ENCODE measurements around the gene C1orf35. TPM values are rescaled to one million over a fixed set of nuclear protein-coding genes. Genes with fewer than 3 reads are reported as not detected.

Gene C1orf35
- total RNA-seq, 1 donor from 2014 or later: 11.8 TPM

GRCh38 chr1:228077565-228078330 lies 25.4 kb downstream of the C1orf35 start:
- peaks cover 39% of the 10 kb centered on the region for H3K27me3 ChIP-seq
- TF ChIP-seq CTCF (IDR thresholded peaks at IDR 0.05) (no peak), EZH2phosphoT487 (IDR thresholded peaks at IDR 0.05) (no peak), EZH2 (IDR thresholded peaks at IDR 0.05) (no peak)
- H3K4me3 ChIP-seq: no peak overlapping the region
- H4K20me1 ChIP-seq (ENCODE audit: low read depth): peaks cover 13% of the 10 kb centered on the region
- no peak overlapping the region for H3K9ac ChIP-seq
- Mint-ChIP-seq H3K4me1 (peaks cover 35% of the 10 kb centered on the region), H3K9me3 (no peaks in the 10 kb centered on the region), H3K36me3 (no peaks in the 10 kb centered on the region), H3K4me3 (no peak overlapping the region), H3K27me3 (ENCODE audit: insufficient read depth, low read depth) (peaks cover 9% of the 10 kb centered on the region), H3K27ac (peak overlapping the region; percentile 89)
- H3F3A ChIP-seq (ENCODE audit: low read depth): peaks cover 6% of the 10 kb centered on the region
- no peaks in the 10 kb centered on the region for H3K36me3 ChIP-seq
- H3K4me2 ChIP-seq: no peak overlapping the region
- peaks cover 23% of the 10 kb centered on the region for H3K4me1 ChIP-seq
- peaks cover 2% of the 10 kb centered on the region for H3K79me2 ChIP-seq (ENCODE audit: low read depth)
- no peak for DNase-seq (ENCODE audit: low spot score)
- H3K27ac ChIP-seq: no peak overlapping the region
- no peaks in the 10 kb centered on the region for H3K9me3 ChIP-seq (ENCODE audit: low read depth)
- no peak overlapping the region for H2AFZ ChIP-seq (replicated peaks)

GRCh38 chr1:228076796-228077430 lies 26.2 kb downstream of the C1orf35 start:
- Mint-ChIP-seq H3K4me3 (no peak overlapping the region), H3K27me3 (ENCODE audit: insufficient read depth, low read depth) (peaks cover 9% of the 10 kb centered on the region), H3K27ac (peak overlapping the region; percentile 89), H3K4me1 (peaks cover 35% of the 10 kb centered on the region), H3K36me3 (no peaks in the 10 kb centered on the region), H3K9me3 (no peaks in the 10 kb centered on the region)
- DNase-seq (ENCODE audit: low spot score): no peak
- Histone ChIP-seq H3K4me1 (peaks cover 23% of the 10 kb centered on the region), H3K4me2 (no peak overlapping the region), H4K20me1 (ENCODE audit: low read depth) (peaks cover 13% of the 10 kb centered on the region), H3K4me3 (no peak overlapping the region), H3K9me3 (ENCODE audit: low read depth) (no peaks in the 10 kb centered on the region), H3K36me3 (no peaks in the 10 kb centered on the region), H3K27ac (no peak overlapping the region), H3F3A (ENCODE audit: low read depth) (peaks cover 3% of the 10 kb centered on the region), H3K9ac (no peak overlapping the region), H3K27me3 (peaks cover 47% of the 10 kb centered on the region), H3K79me2 (ENCODE audit: low read depth) (no peaks in the 10 kb centered on the region), H2AFZ (replicated peaks) (no peak overlapping the region)
- TF ChIP-seq CTCF (IDR thresholded peaks at IDR 0.05) (no peak), EZH2 (IDR thresholded peaks at IDR 0.05) (no peak), EZH2phosphoT487 (IDR thresholded peaks at IDR 0.05) (no peak)

- DNase-seq (ENCODE audit: low spot score): no peak
- Histone ChIP-seq H3K27me3 (peaks cover 58% of the 10 kb centered on the region), H3K27ac (no peak overlapping the region), H3K79me2 (ENCODE audit: low read depth) (no peaks in the 10 kb centered on the region), H3K9ac (no peak overlapping the region), H4K20me1 (ENCODE audit: low read depth) (peaks cover 13% of the 10 kb centered on the region), H3K4me3 (no peak overlapping the region), H3K36me3 (no peaks in the 10 kb centered on the region), H2AFZ (replicated peaks) (no peak overlapping the region), H3F3A (ENCODE audit: low read depth) (no peaks in the 10 kb centered on the region), H3K4me2 (no peak overlapping the region), H3K4me1 (peaks cover 16% of the 10 kb centered on the region), H3K9me3 (ENCODE audit: low read depth) (no peaks in the 10 kb centered on the region)
- TF ChIP-seq EZH2 (IDR thresholded peaks at IDR 0.05) (no peak), EZH2phosphoT487 (IDR thresholded peaks at IDR 0.05) (no peak)
- H3K9me3 Mint-ChIP-seq: no peaks in the 10 kb centered on the region
- no peak overlapping the region for H3K27ac Mint-ChIP-seq
- H3K4me3 Mint-ChIP-seq: peak overlapping the region; percentile 50
- peaks cover 31% of the 10 kb centered on the region for H3K4me1 Mint-ChIP-seq
- peaks cover 8% of the 10 kb centered on the region for H3K27me3 Mint-ChIP-seq (ENCODE audit: insufficient read depth, low read depth)
- H3K36me3 Mint-ChIP-seq: no peaks in the 10 kb centered on the region
Observed at GRCh38 chr1:228075801-228076271, 27.3 kb downstream of the C1orf35 start.

All from neural progenitor cell (in vitro differentiated cells).